Karpas-422 (cell line): ENCODE measurements around the gene SPSB4. TPM values are rescaled to one million over a fixed set of nuclear protein-coding genes. Genes with fewer than 3 reads are reported as not detected.
"Not testable (repeated sequence)": the region's sequence is repeated elsewhere in the genome, so short reads cannot be mapped to it uniquely, and the experiment has no call there.

Experiments
- DNase-seq: peaks from one replicate; pipeline ENCODE4 v3.0.0-alpha.2; 2015
- H2AFZ ChIP-seq: fragments of 200-600 bp; sonication (generic); 2 replicates; pipeline ENCODE4 v1.6.1; 2014; ENCODE audit warnings: antibody characterized with exemption, low read length, mixed read lengths
- H3K27ac ChIP-seq: fragments of 200-600 bp; sonication (generic); 2 replicates; pipeline ENCODE4 v1.5.1; 2014; ENCODE audit warnings: mild to moderate bottlenecking, low read length, moderate library complexity
- H3K27me3 ChIP-seq: fragments of 200-600 bp; sonication (generic); 2 replicates; pipeline ENCODE4 v1.6.1; 2014; ENCODE audit warnings: low read length, mixed read lengths
- H3K36me3 ChIP-seq: fragments of 200-600 bp; sonication (generic); 2 replicates; pipeline ENCODE4 v1.6.1; 2014; ENCODE audit warnings: low read length, mixed read lengths; ENCODE audit not compliant: insufficient read depth
- H3K4me1 ChIP-seq: fragments of 200-600 bp; sonication (generic); 2 replicates; pipeline ENCODE4 v1.6.1; 2014; ENCODE audit warnings: mild to moderate bottlenecking, low read length, mixed read lengths
- H3K4me2 ChIP-seq: fragments of 200-600 bp; sonication (generic); 2 replicates; pipeline ENCODE4 v1.6.1; 2014; ENCODE audit warnings: low read length, low read depth, mild to moderate bottlenecking; ENCODE audit not compliant: poor library complexity, severe bottlenecking
- H3K4me3 ChIP-seq: fragments of 200-600 bp; sonication (generic); 2 replicates; pipeline ENCODE4 v1.5.1; 2014; ENCODE audit warnings: mild to moderate bottlenecking, antibody characterized with exemption, low read length, mixed read lengths
- H3K79me2 ChIP-seq: fragments of 200-600 bp; sonication (generic); 2 replicates; pipeline ENCODE4 v1.6.1; 2014; ENCODE audit warnings: mild to moderate bottlenecking, low read length, mixed read lengths
- H3K9ac ChIP-seq: fragments of 200-600 bp; sonication (generic); 2 replicates; pipeline ENCODE4 v1.6.0; 2014; ENCODE audit warnings: low read length
- H3K9me2 ChIP-seq: fragments of 200-600 bp; sonication (generic), shearing (Covaris generic); replicated peaks from 2 replicates; pipeline ENCODE4 v1.6.0; 2014; ENCODE audit warnings: mild to moderate bottlenecking, low read length, moderate library complexity; ENCODE audit not compliant: insufficient read depth
- H3K9me3 ChIP-seq: fragments of 300-700, 200-600 bp; sonication (generic); 2 replicates; pipeline ENCODE4 v1.6.1; 2014; ENCODE audit warnings: low read length, mixed read lengths
- H4K20me1 ChIP-seq: fragments of 200-600 bp; sonication (generic); 2 replicates; pipeline ENCODE4 v1.6.1; 2014; ENCODE audit warnings: mild to moderate bottlenecking, antibody characterized with exemption, low read length, low read depth; ENCODE audit not compliant: insufficient read depth
- total RNA-seq: library from RNA; depleted of rRNA; stranded (reverse); fragments of >200 nt; shearing (Covaris generic); gene quantifications from 2 replicates; pipeline ENCODE4 v1.2.3, GENCODE V29; 2014; ENCODE audit warnings: low replicate concordance

Gene SPSB4
- total RNA-seq, 1 experiment from 2014 or later: not detected

- Histone ChIP-seq H3K27ac (no peak overlapping the region), H3K36me3 (no peaks in the 10 kb centered on the region), H3K4me1 (no peaks in the 10 kb centered on the region), H3K4me3 (no peak overlapping the region), H3K9ac (no peak overlapping the region), H3K9me3 (no peaks in the 10 kb centered on the region), H3K9me2 (no peaks in the 10 kb centered on the region), H2AFZ (no peak overlapping the region), H4K20me1 (no peaks in the 10 kb centered on the region), H3K4me2 (no peak overlapping the region), H3K27me3 (no peaks in the 10 kb centered on the region), H3K79me2 (no peaks in the 10 kb centered on the region)
- no peak for DNase-seq
These were observed 65.6 kb downstream of the SPSB4 start for GRCh38 chr3:141116721-141117120.

- not testable (repeated sequence) for H3K9ac ChIP-seq, DNase-seq
These were observed 66.8 kb downstream of the SPSB4 start for GRCh38 chr3:141117982-141118381.

GRCh38 chr3:141122455-141123030 lies 71.4 kb downstream of the SPSB4 start:
- DNase-seq: no peak
- Histone ChIP-seq H3K9me3 (no peaks in the 10 kb centered on the region), H3K36me3 (no peaks in the 10 kb centered on the region), H3K4me2 (no peak overlapping the region), H2AFZ (no peak overlapping the region), H3K9me2 (no peaks in the 10 kb centered on the region), H4K20me1 (no peaks in the 10 kb centered on the region), H3K4me3 (no peak overlapping the region), H3K9ac (no peak overlapping the region), H3K27ac (no peak overlapping the region), H3K27me3 (no peaks in the 10 kb centered on the region), H3K4me1 (no peaks in the 10 kb centered on the region), H3K79me2 (no peaks in the 10 kb centered on the region)

More at GRCh38 chr3:141117982-141118381, 66.8 kb downstream of the SPSB4 start:
- H3K9me3 ChIP-seq, H3K4me3 ChIP-seq, H3K27ac ChIP-seq, H3K4me2 ChIP-seq, H3K79me2 ChIP-seq, H3K9me2 ChIP-seq, H3K36me3 ChIP-seq, H3K4me1 ChIP-seq, H4K20me1 ChIP-seq, H2AFZ ChIP-seq, H3K27me3 ChIP-seq: not testable (repeated sequence)

- no peaks in the 10 kb centered on the region for H3K27me3 ChIP-seq
- no peaks in the 10 kb centered on the region for H3K4me1 ChIP-seq
- H3K9ac ChIP-seq: no peak overlapping the region
- no peak for DNase-seq
- H3K4me2 ChIP-seq: no peak overlapping the region
- H3K4me3 ChIP-seq: no peak overlapping the region
- H3K27ac ChIP-seq: no peak overlapping the region
- H2AFZ ChIP-seq: no peak overlapping the region
- H3K9me3 ChIP-seq: no peaks in the 10 kb centered on the region
- H3K79me2 ChIP-seq: no peaks in the 10 kb centered on the region
- H4K20me1 ChIP-seq: no peaks in the 10 kb centered on the region
- H3K36me3 ChIP-seq: no peaks in the 10 kb centered on the region
- no peaks in the 10 kb centered on the region for H3K9me2 ChIP-seq
These were observed 72.7 kb downstream of the SPSB4 start for GRCh38 chr3:141123677-141124410.

GRCh38 chr3:141124715-141125114 lies 73.6 kb downstream of the SPSB4 start:
- H3K4me2 ChIP-seq: no peak overlapping the region
- DNase-seq: no peak
- no peak overlapping the region for H3K9ac ChIP-seq

GRCh38 chr3:141125351-141125750 lies 74.2 kb downstream of the SPSB4 start:
- Histone ChIP-seq H3K27me3 (no peaks in the 10 kb centered on the region), H4K20me1 (no peaks in the 10 kb centered on the region), H3K9me3 (no peaks in the 10 kb centered on the region), H3K27ac (no peak overlapping the region), H3K4me1 (no peaks in the 10 kb centered on the region), H2AFZ (no peak overlapping the region), H3K4me3 (no peak overlapping the region), H3K4me2 (no peak overlapping the region), H3K9ac (no peak overlapping the region), H3K36me3 (no peaks in the 10 kb centered on the region), H3K79me2 (no peaks in the 10 kb centered on the region), H3K9me2 (no peaks in the 10 kb centered on the region)
- DNase-seq: no peak

More at GRCh38 chr3:141124715-141125114, 73.6 kb downstream of the SPSB4 start:
- no peaks in the 10 kb centered on the region for H3K4me1 ChIP-seq
- no peak overlapping the region for H2AFZ ChIP-seq
- no peak overlapping the region for H3K27ac ChIP-seq
- no peaks in the 10 kb centered on the region for H3K36me3 ChIP-seq
- no peaks in the 10 kb centered on the region for H3K79me2 ChIP-seq
- no peaks in the 10 kb centered on the region for H4K20me1 ChIP-seq
- H3K27me3 ChIP-seq: no peaks in the 10 kb centered on the region
- no peaks in the 10 kb centered on the region for H3K9me3 ChIP-seq
- no peaks in the 10 kb centered on the region for H3K9me2 ChIP-seq
- no peak overlapping the region for H3K4me3 ChIP-seq

DNA sequence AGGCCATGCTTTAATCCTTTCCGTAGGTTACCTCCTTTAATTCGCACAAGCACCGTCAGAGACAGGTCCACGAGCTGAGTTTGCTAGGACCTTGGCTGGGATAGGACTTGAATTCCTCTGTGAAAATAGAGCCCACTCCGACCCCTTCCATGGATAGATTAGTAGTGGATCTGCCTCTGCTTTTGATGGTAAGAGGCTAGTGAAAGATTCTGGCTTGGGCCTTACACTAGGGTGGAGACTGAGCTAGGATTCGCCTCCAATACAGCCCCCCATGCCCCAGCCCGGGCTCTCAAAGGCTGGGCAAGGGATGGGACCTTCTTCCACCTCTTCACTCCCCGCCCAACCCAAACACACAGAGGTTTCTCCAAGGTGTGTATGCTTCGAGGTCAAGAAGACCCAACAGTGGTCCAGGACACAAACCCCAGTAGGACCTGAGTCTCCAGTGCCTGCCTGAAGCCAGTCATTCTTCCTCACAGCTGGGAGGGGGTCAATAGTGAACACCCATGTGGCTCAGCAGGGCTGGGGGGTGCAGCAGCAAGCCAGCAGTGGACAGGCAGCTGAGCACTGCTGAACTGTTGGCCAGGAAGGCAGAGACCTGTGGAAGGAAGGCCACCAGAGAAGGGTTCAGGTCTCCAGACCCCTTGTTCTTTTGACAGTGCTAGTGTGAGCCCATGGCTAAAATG lies 75.7 kb downstream of the SPSB4 start:
- Histone ChIP-seq H3K4me2 (no peak overlapping the region), H4K20me1 (no peaks in the 10 kb centered on the region), H3K4me1 (no peaks in the 10 kb centered on the region), H3K27ac (no peak overlapping the region), H3K9ac (no peak overlapping the region), H3K4me3 (no peak overlapping the region), H3K36me3 (no peaks in the 10 kb centered on the region), H3K9me2 (no peaks in the 10 kb centered on the region), H2AFZ (no peak overlapping the region), H3K27me3 (no peaks in the 10 kb centered on the region), H3K79me2 (no peaks in the 10 kb centered on the region), H3K9me3 (no peaks in the 10 kb centered on the region)
- no peak for DNase-seq

GRCh38 chr3:141127344-141128125 lies 76.4 kb downstream of the SPSB4 start:
- no peaks in the 10 kb centered on the region for H3K9me2 ChIP-seq
- H3K9me3 ChIP-seq: no peaks in the 10 kb centered on the region
- no peaks in the 10 kb centered on the region for H3K36me3 ChIP-seq
- H4K20me1 ChIP-seq: no peaks in the 10 kb centered on the region
- no peaks in the 10 kb centered on the region for H3K79me2 ChIP-seq
- H3K27me3 ChIP-seq: no peaks in the 10 kb centered on the region
- H3K4me2 ChIP-seq: no peak overlapping the region
- no peak overlapping the region for H3K27ac ChIP-seq
- H3K4me3 ChIP-seq: no peak overlapping the region
- no peak overlapping the region for H2AFZ ChIP-seq
- H3K4me1 ChIP-seq: no peaks in the 10 kb centered on the region
- DNase-seq: no peak
- no peak overlapping the region for H3K9ac ChIP-seq
